ENCODE data around the gene KMT2B.

- TF ChIP-seq, protein P1, sequence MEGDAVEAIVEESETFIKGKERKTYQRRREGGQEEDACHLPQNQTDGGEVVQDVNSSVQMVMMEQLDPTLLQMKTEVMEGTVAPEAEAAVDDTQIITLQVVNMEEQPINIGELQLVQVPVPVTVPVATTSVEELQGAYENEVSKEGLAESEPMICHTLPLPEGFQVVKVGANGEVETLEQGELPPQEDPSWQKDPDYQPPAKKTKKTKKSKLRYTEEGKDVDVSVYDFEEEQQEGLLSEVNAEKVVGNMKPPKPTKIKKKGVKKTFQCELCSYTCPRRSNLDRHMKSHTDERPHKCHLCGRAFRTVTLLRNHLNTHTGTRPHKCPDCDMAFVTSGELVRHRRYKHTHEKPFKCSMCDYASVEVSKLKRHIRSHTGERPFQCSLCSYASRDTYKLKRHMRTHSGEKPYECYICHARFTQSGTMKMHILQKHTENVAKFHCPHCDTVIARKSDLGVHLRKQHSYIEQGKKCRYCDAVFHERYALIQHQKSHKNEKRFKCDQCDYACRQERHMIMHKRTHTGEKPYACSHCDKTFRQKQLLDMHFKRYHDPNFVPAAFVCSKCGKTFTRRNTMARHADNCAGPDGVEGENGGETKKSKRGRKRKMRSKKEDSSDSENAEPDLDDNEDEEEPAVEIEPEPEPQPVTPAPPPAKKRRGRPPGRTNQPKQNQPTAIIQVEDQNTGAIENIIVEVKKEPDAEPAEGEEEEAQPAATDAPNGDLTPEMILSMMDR (IDR thresholded peaks at IDR 0.05; ENCODE audit: low read depth, low read length): no peak
- TF ChIP-seq EZH2phosphoT487 (IDR thresholded peaks at IDR 0.05; ENCODE audit: low read depth): no peak
Measured at GRCh38 chr19:35669566-35669965, 48.2 kb upstream of the KMT2B start.

Measured in OCI-LY3 (cell line).